Karpas-422 (cell line): Measurements from ENCODE around the gene CDK15. TPM values are rescaled to one million over a fixed set of nuclear protein-coding genes. Genes with fewer than 3 reads are reported as not detected.

ENCODE experiments used
- DNase-seq: peaks from one replicate; pipeline ENCODE4 v3.0.0-alpha.2; 2015
- H2AFZ ChIP-seq: fragments of 200-600 bp; sonication (generic); 2 replicates; pipeline ENCODE4 v1.6.1; 2014; ENCODE audit warnings: antibody characterized with exemption, low read length, mixed read lengths
- H3K27ac ChIP-seq: fragments of 200-600 bp; sonication (generic); 2 replicates; pipeline ENCODE4 v1.5.1; 2014; ENCODE audit warnings: mild to moderate bottlenecking, low read length, moderate library complexity
- H3K27me3 ChIP-seq: fragments of 200-600 bp; sonication (generic); 2 replicates; pipeline ENCODE4 v1.6.1; 2014; ENCODE audit warnings: low read length, mixed read lengths
- H3K36me3 ChIP-seq: fragments of 200-600 bp; sonication (generic); 2 replicates; pipeline ENCODE4 v1.6.1; 2014; ENCODE audit warnings: low read length, mixed read lengths; ENCODE audit not compliant: insufficient read depth
- H3K4me1 ChIP-seq: fragments of 200-600 bp; sonication (generic); 2 replicates; pipeline ENCODE4 v1.6.1; 2014; ENCODE audit warnings: mild to moderate bottlenecking, low read length, mixed read lengths
- H3K4me2 ChIP-seq: fragments of 200-600 bp; sonication (generic); 2 replicates; pipeline ENCODE4 v1.6.1; 2014; ENCODE audit warnings: low read length, low read depth, mild to moderate bottlenecking; ENCODE audit not compliant: poor library complexity, severe bottlenecking
- H3K4me3 ChIP-seq: fragments of 200-600 bp; sonication (generic); 2 replicates; pipeline ENCODE4 v1.5.1; 2014; ENCODE audit warnings: mild to moderate bottlenecking, antibody characterized with exemption, low read length, mixed read lengths
- H3K79me2 ChIP-seq: fragments of 200-600 bp; sonication (generic); 2 replicates; pipeline ENCODE4 v1.6.1; 2014; ENCODE audit warnings: mild to moderate bottlenecking, low read length, mixed read lengths
- H3K9ac ChIP-seq: fragments of 200-600 bp; sonication (generic); 2 replicates; pipeline ENCODE4 v1.6.0; 2014; ENCODE audit warnings: low read length
- H3K9me2 ChIP-seq: fragments of 200-600 bp; sonication (generic), shearing (Covaris generic); replicated peaks from 2 replicates; pipeline ENCODE4 v1.6.0; 2014; ENCODE audit warnings: mild to moderate bottlenecking, low read length, moderate library complexity; ENCODE audit not compliant: insufficient read depth
- H3K9me3 ChIP-seq: fragments of 300-700, 200-600 bp; sonication (generic); 2 replicates; pipeline ENCODE4 v1.6.1; 2014; ENCODE audit warnings: low read length, mixed read lengths
- H4K20me1 ChIP-seq: fragments of 200-600 bp; sonication (generic); 2 replicates; pipeline ENCODE4 v1.6.1; 2014; ENCODE audit warnings: mild to moderate bottlenecking, antibody characterized with exemption, low read length, low read depth; ENCODE audit not compliant: insufficient read depth
- total RNA-seq: library from RNA; depleted of rRNA; stranded (reverse); fragments of >200 nt; shearing (Covaris generic); gene quantifications from 2 replicates; pipeline ENCODE4 v1.2.3, GENCODE V29; 2014; ENCODE audit warnings: low replicate concordance

CDK15 gene
- total RNA-seq, 1 experiment from 2014 or later = not detected

DNA sequence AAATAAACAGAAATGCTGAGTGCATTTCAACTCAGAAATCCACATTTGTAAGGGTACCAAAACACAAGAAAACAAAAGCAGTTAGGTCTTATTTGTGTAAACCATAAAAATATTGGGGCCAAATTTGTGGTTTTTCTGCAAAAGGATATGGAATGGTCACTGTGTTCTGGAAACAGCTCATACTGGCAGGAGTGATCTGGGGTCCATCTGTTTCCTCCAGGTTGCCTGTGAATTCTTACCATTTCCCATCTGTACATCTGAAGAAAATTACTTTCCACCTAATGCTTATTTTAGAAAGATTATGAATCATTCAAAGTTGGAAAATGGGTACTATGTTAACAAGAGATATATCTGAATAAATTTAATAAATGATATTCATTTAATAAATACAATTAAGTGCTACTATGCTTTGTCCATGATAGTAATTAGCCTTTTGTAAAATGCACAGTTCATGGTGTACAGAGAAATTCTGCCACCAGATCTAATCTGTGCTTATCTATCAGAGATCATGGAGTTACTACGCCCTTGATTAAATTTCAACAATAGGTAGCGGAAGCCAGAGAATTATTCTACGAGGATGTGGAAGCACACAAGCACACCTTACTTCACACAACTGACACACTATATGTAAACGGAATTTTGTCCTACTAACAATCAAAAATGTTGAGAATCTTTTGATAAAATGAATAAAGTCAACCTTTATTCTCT lies 36.5 kb upstream of the CDK15 start:
- H3K9ac ChIP-seq = no peak overlapping the region
- H2AFZ ChIP-seq = no peak overlapping the region
- H3K4me2 ChIP-seq = no peak overlapping the region
- no peaks in the 10 kb centered on the region for H3K9me3 ChIP-seq
- no peak overlapping the region for H3K27ac ChIP-seq
- H3K4me1 ChIP-seq = peaks cover 7% of the 10 kb centered on the region
- DNase-seq = no peak
- no peaks in the 10 kb centered on the region for H3K79me2 ChIP-seq
- no peaks in the 10 kb centered on the region for H3K36me3 ChIP-seq
- no peak overlapping the region for H3K4me3 ChIP-seq
- no peaks in the 10 kb centered on the region for H3K9me2 ChIP-seq
- no peaks in the 10 kb centered on the region for H4K20me1 ChIP-seq
- H3K27me3 ChIP-seq = no peaks in the 10 kb centered on the region

DNA sequence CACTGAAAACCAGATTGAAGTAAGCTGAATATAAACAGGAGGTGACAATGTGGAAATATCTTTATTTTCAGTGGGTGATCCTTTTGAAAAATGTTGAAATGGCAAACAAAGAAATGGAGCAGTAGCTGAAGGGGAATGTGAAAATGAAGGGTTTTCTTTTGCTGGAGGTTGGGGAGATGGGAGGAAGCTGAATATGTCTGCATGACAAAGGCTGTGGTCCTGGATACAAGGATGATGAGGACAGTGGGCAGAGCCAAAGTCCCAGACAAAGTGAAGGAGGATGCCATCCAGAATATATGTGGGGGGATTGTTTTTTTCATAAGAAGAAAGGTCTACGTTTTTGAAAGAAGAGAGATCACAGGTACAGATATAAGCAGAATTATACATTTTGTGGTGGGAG lies 32.3 kb upstream of the CDK15 start:
- Histone ChIP-seq H2AFZ (no peak overlapping the region), H3K4me3 (no peak overlapping the region), H3K27me3 (no peaks in the 10 kb centered on the region), H4K20me1 (no peaks in the 10 kb centered on the region), H3K27ac (no peak overlapping the region), H3K9me3 (no peaks in the 10 kb centered on the region), H3K36me3 (no peaks in the 10 kb centered on the region), H3K9me2 (no peaks in the 10 kb centered on the region), H3K4me1 (peaks cover 7% of the 10 kb centered on the region), H3K9ac (no peak overlapping the region), H3K4me2 (no peak overlapping the region), H3K79me2 (no peaks in the 10 kb centered on the region)
- DNase-seq = no peak

DNA sequence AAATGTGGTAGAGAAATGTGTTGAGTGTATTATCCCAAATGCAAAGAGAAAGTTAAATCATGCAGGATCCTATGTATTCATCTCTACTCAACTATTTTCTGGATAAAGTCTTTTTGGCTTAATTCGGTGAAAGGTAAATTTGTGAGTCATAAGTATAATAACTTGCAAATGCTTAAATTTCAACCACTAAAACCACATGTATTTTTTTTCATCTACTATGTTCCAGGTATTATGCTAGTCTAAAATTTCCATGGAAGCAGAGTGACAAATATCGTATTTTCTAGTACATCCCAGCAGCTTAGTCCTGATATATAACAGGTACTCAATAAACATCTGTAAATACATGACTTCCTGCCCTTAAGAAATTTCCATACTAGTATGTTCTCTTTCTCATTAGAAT lies 31.8 kb upstream of the CDK15 start:
- Histone ChIP-seq H3K9ac (no peak overlapping the region), H2AFZ (no peak overlapping the region), H3K79me2 (no peaks in the 10 kb centered on the region), H3K36me3 (no peaks in the 10 kb centered on the region), H3K4me1 (peaks cover 10% of the 10 kb centered on the region), H3K27me3 (no peaks in the 10 kb centered on the region), H3K27ac (no peak overlapping the region), H3K4me2 (no peak overlapping the region), H3K9me2 (no peaks in the 10 kb centered on the region), H4K20me1 (no peaks in the 10 kb centered on the region), H3K9me3 (no peaks in the 10 kb centered on the region), H3K4me3 (no peak overlapping the region)
- DNase-seq = no peak

DNA sequence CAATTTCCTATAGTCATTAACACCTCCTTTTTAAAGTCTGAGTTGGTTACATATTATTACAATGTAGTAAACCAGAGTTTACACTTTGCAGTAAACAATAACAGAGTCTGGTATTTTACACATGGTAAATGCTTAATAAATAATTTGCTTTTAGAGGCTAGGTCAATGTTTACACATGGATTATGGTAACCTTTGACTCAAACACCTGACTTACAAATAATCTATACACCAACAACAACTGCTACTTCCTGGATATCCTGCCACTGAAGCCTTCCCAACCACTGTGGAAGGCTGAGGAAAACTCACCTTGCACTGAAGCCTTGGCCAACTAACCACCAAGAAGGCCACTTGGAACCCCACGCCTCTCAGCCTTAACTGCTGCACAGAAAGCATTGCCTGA lies 31.0 kb upstream of the CDK15 start:
- Histone ChIP-seq H3K79me2 (no peaks in the 10 kb centered on the region), H4K20me1 (no peaks in the 10 kb centered on the region), H3K27me3 (no peaks in the 10 kb centered on the region), H3K9me3 (no peaks in the 10 kb centered on the region), H3K36me3 (no peaks in the 10 kb centered on the region), H3K9me2 (no peaks in the 10 kb centered on the region), H3K27ac (no peak overlapping the region), H3K4me3 (no peak overlapping the region), H3K4me1 (peaks cover 18% of the 10 kb centered on the region), H3K4me2 (no peak overlapping the region), H3K9ac (no peak overlapping the region), H2AFZ (no peak overlapping the region)
- DNase-seq = no peak

DNA sequence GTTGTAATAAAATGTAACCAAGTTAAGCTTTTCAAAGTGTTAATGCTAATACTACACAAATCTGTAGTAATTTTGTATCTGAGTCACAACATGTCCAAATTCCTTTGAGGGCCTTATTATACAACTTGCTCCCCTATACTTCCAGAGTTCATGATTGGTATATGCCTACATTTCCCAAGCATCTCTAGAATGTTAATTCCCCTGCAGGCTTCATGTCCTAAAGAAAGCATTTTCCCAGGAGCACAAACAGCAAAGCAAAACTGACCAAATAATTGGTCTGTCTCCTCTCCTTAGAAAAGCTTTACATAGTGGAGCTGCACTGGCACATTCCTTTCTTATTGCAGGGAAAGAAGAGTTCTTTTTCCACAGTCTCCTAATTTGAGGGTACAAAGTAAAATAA lies 29.3 kb upstream of the CDK15 start:
- no peak for DNase-seq
- Histone ChIP-seq H3K27me3 (no peaks in the 10 kb centered on the region), H3K4me3 (no peak overlapping the region), H4K20me1 (no peaks in the 10 kb centered on the region), H3K9me3 (no peaks in the 10 kb centered on the region), H3K4me1 (peaks cover 22% of the 10 kb centered on the region), H3K27ac (no peak overlapping the region), H3K36me3 (no peaks in the 10 kb centered on the region), H3K4me2 (no peak overlapping the region), H3K9me2 (no peaks in the 10 kb centered on the region), H3K79me2 (no peaks in the 10 kb centered on the region), H3K9ac (no peak overlapping the region), H2AFZ (no peak overlapping the region)

DNA sequence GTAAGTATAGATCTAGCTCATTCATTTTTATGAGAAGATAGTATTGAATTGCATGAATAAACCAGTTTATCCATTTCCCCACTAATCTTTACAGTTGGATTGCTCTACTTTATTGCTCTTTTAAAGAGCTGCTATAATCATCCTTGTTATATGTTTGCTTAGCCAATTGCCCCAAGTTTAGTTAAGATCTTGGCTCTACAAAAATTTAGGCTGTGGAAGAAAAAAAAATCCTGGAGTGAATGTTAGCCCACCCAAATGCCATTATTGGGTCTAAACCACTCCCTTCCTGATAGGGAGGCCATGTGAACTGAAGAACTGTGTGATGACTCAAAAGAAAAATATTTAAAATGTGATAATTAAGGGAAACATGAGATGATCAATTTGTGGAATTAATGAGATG lies 28.5 kb upstream of the CDK15 start:
- DNase-seq = no peak
- Histone ChIP-seq H4K20me1 (no peaks in the 10 kb centered on the region), H3K27ac (no peak overlapping the region), H3K4me2 (no peak overlapping the region), H3K9me2 (no peaks in the 10 kb centered on the region), H3K36me3 (no peaks in the 10 kb centered on the region), H3K4me1 (peaks cover 21% of the 10 kb centered on the region), H3K27me3 (no peaks in the 10 kb centered on the region), H3K9me3 (no peaks in the 10 kb centered on the region), H2AFZ (no peak overlapping the region), H3K4me3 (no peak overlapping the region), H3K79me2 (no peaks in the 10 kb centered on the region), H3K9ac (no peak overlapping the region)

DNA sequence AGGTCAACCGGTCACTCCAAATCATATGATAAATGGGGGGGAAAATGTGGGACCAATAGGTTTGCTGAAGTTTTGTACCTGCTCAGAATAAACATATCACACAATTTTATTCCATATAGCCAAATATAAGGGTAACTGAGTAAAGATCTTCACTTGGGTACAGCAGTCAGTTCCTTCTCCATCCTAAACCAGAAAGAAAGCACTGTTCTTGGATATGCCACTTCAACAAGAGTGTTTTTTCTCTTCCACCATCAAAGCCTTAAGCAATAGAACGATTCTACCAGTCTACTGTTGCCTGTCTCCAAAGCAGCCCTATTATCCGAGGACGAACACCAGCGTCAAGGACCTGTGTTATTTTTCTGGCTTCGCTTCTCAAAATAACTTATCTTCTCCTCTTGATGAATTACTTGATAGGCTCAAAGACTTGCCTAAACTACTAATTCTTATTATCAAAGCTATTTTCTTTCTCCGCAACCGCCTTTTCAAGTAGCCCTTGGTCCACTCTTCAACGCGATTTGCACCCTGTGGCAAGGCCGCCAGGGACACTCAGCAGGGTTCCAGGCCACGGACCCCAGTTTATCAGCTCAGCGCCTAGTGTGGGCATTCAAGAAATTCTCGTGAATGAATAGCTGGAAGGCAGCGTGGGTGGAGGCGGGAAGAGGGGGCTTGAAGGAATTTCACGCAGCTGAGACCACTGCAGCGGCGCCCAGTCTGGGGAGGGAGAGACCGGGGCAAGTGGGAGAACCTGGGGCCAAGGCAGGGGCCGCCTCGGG lies 26.2 kb upstream of the CDK15 start:
- Histone ChIP-seq H3K36me3 (no peaks in the 10 kb centered on the region), H3K27ac (no peak overlapping the region), H4K20me1 (no peaks in the 10 kb centered on the region), H3K27me3 (no peaks in the 10 kb centered on the region), H3K4me3 (peak overlapping the region; percentile 87), H3K9me2 (no peaks in the 10 kb centered on the region), H3K4me2 (peak overlapping the region; percentile 91), H3K4me1 (peaks cover 21% of the 10 kb centered on the region), H3K79me2 (no peaks in the 10 kb centered on the region), H2AFZ (peak overlapping the region; percentile 81), H3K9me3 (no peaks in the 10 kb centered on the region), H3K9ac (peak overlapping the region; percentile 69)
- DNase-seq = peak; percentile 42

DNA sequence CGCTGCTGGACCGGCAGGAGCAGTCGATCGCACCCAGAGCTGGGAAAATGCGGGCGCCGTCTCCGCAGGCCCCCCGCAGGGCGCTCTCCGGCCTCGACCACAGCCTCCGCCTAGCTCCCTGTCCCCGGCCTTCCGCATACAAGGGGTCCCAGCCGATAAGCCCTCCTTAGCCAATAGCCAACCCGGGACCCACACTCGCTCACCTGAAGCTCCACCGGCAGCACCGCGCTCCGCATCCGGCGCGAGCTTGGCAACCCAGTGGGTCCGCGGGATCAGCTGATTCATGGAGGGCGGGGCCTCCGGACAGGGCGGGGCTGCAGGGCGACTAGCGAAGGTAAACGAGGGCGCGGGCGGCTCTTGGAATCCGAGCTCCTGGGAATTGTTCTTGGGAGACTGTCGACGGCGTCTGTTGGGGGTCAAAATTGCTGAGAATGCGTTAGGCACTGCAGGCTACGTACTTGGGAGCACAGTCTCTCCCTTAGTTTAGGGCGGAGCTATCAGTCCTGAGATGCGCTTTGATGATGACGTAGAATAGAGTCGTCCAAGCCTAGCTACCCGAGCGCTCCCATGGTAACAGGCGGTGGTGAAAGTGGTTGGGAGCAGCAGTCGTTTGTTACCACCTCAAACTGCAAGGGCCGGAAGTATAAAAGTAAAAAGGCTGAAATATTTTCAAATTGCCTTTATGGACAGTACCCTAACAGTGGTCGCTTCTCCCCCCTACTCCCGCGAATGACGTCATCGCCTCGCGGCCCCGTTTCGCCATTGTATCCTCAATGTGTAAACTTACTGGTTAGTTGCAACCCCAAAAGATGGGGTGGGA lies 25.5 kb upstream of the CDK15 start, which contains the start of gene ALS2:
Gene ALS2, minus strand, starts transcription at position 260 of the 820 bp plus-strand sequence. CDS start 12,048 bp downstream, outside the sequence.
- peak within 1 kb of the TSS; percentile 50 for H3K27ac ChIP-seq
- H3K4me2 ChIP-seq = peak within 1 kb of the TSS; percentile 91
- H3K4me3 ChIP-seq = peak within 1 kb of the TSS; percentile 87
- no peaks in the 10 kb centered on the region for H3K9me3 ChIP-seq
- no peaks in the 10 kb centered on the region for H4K20me1 ChIP-seq
- H3K4me1 ChIP-seq = peaks cover 21% of the 10 kb centered on the region
- no peaks in the 10 kb centered on the region for H3K36me3 ChIP-seq
- no peaks in the 10 kb centered on the region for H3K9me2 ChIP-seq
- H3K9ac ChIP-seq = peak within 1 kb of the TSS; percentile 69
- DNase-seq = peak; percentile 96
- peak within 1 kb of the TSS; percentile 81 for H2AFZ ChIP-seq
- H3K79me2 ChIP-seq = no peaks in the 10 kb centered on the region
- no peaks in the 10 kb centered on the region for H3K27me3 ChIP-seq
